ENCODE measurements around the gene TFCP2.

- TF ChIP-seq POLR2AphosphoS5 (IDR thresholded peaks at IDR 0.05; ENCODE audit: low read depth, low read length), result no peak
- no peak for TF ChIP-seq TAF1 (IDR thresholded peaks at IDR 0.05; ENCODE audit: borderline replicate concordance, insufficient read depth, low read length)
- TF ChIP-seq REST (IDR thresholded peaks at IDR 0.05; ENCODE audit: insufficient read depth in 1 of 2, low read depth in 2 of 2, low read length in 2 of 2), result no peak
- TF ChIP-seq SIN3A (IDR thresholded peaks at IDR 0.05; ENCODE audit: borderline replicate concordance, insufficient read depth, low read length), result no peak
- no peak for TF ChIP-seq FOXP2 (optimal IDR thresholded peaks at IDR 0.05; ENCODE audit: borderline replicate concordance, extremely low read depth, extremely low read length, insufficient read depth)
These were observed 92.8 kb downstream of the TFCP2 start for GRCh38 chr12:51080136-51080535.

All from PFSK-1 (cell line).